ENCODE data around the gene CHD5.

- TF ChIP-seq CTCF (IDR thresholded peaks at IDR 0.05) (no peak), POLR2A (IDR thresholded peaks at IDR 0.05) (no peak)
Observed at GRCh38 chr1:6098303-6099215, 81.6 kb downstream of the CHD5 start.
